NB4 (cell line): ENCODE results near the gene DSCAML1.

ENCODE experiments used
- MAX ChIP-seq: IDR thresholded peaks from 2 replicates; pipeline ENCODE4 v1.6.1; 2011; ENCODE audit warnings: low read depth, low read length
- MYC ChIP-seq: IDR thresholded peaks from 2 replicates; pipeline ENCODE4 v1.6.1; 2011; ENCODE audit warnings: low read depth, low read length
- POLR2A ChIP-seq: IDR thresholded peaks from 2 replicates; pipeline ENCODE4 v1.6.1; 2011; ENCODE audit warnings: mild to moderate bottlenecking; ENCODE audit not compliant: insufficient read length; ENCODE audit errors: extremely low read depth
- TF ChIP-seq, protein P1 (sequence below): IDR thresholded peaks from one replicate; pipeline ENCODE4 v1.5.1; 2012; ENCODE audit warnings: low read depth, low read length

GRCh38 chr11:117396970-117397369 lies 400.0 kb downstream of the DSCAML1 start:
- TF ChIP-seq, protein P1, sequence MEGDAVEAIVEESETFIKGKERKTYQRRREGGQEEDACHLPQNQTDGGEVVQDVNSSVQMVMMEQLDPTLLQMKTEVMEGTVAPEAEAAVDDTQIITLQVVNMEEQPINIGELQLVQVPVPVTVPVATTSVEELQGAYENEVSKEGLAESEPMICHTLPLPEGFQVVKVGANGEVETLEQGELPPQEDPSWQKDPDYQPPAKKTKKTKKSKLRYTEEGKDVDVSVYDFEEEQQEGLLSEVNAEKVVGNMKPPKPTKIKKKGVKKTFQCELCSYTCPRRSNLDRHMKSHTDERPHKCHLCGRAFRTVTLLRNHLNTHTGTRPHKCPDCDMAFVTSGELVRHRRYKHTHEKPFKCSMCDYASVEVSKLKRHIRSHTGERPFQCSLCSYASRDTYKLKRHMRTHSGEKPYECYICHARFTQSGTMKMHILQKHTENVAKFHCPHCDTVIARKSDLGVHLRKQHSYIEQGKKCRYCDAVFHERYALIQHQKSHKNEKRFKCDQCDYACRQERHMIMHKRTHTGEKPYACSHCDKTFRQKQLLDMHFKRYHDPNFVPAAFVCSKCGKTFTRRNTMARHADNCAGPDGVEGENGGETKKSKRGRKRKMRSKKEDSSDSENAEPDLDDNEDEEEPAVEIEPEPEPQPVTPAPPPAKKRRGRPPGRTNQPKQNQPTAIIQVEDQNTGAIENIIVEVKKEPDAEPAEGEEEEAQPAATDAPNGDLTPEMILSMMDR, result no peak
- no peak for TF ChIP-seq MYC
- no peak for TF ChIP-seq MAX
- TF ChIP-seq POLR2A, result no peak
